Right lobe of liver (tissue), 6 donors: ENCODE data around the gene TOB2. TPM values are rescaled to one million over a fixed set of nuclear protein-coding genes. Genes with fewer than 3 reads are reported as not detected.
"Not testable (repeated sequence)": the region's sequence is repeated elsewhere in the genome, so short reads cannot be mapped to it uniquely, and the experiment has no call there.

Experiments
- ATAC-seq, 4 donors: fragments of 200-7000 bp; cut with Tn5 transposase; one replicate each; pipeline ENCODE4 v1.9.1; 2020; ENCODE audit warnings: mild to moderate bottlenecking in 4 of 4, moderate library complexity in 4 of 4
- DNase-seq, 3 donors: peaks; one replicate each; pipeline ENCODE4 v3.0.0-alpha.2; 2020
- H3K27ac ChIP-seq, 3 donors: fragments of 200-600 bp; one replicate each; pipeline ENCODE4 v1.8.0; 2022
- H3K27me3 ChIP-seq, 2 donors: fragments of 200-600 bp; one replicate each; pipeline ENCODE4 v1.8.0; 2022
- H3K36me3 ChIP-seq, 4 donors: fragments of 200-600 bp; sonication (generic) in 1 of 4; one replicate each; pipeline versions ENCODE4 v1.5.1 to v1.8.0; 2017 to 2022; ENCODE audit warnings: control low read depth in 1 of 4
- H3K4me1 ChIP-seq, 4 donors: fragments of 200-600 bp; sonication (generic) in 1 of 4; one replicate each; pipeline versions ENCODE4 v1.5.1 to v1.8.0; 2017 to 2022; ENCODE audit warnings: control low read depth in 1 of 4
- H3K4me3 ChIP-seq, 3 donors: fragments of 200-600 bp; one replicate each; pipeline ENCODE4 v1.8.0; 2022
- H3K9me3 ChIP-seq, 4 donors: fragments of 200-600 bp; sonication (generic) in 1 of 4; one replicate each; pipeline versions ENCODE4 v1.5.1 to v1.8.0; 2017 to 2022; ENCODE audit warnings: control low read depth in 1 of 4
- CTCF ChIP-seq, 4 donors: fragments of 200-600 bp in 3 of 4; fragments of 450-650 bp in 1 of 4; IDR thresholded peaks; one replicate each; pipeline versions ENCODE4 v1.5.1 to v1.8.0; 2016 to 2022; ENCODE audit warnings: antibody characterized with exemption in 4 of 4, mild to moderate bottlenecking in 2 of 4
- POLR2A ChIP-seq: fragments of 450-650 bp; IDR thresholded peaks from one replicate; pipeline ENCODE4 v1.6.1; 2017; ENCODE audit warnings: antibody characterized with exemption, mild to moderate bottlenecking
- WGBS: methylation state at CpG from one replicate; pipeline ENCODE4 v1.1.6; 2018; ENCODE audit warnings: low coverage, low lambda C conversion rate; ENCODE audit not compliant: insufficient coverage; ENCODE audit errors: missing lambda C conversion rate; 5-methylcytosine and 5-hydroxymethylcytosine counted together
- intact Hi-C, 2 donors: fragments of 100-400 bp; cut with DNase I; formaldehyde crosslinking; loops; one replicate each; pipeline versions ENCODE4 v1.11.2 to v1.14.1; 2022
- total RNA-seq, 6 experiments: library from RNA; depleted of rRNA in 2 of 6; stranded (reverse); fragments of >200 nt in 2 of 6; fragmentation: NEBNext Ultra II Directional in 3 of 6; extraction: Animal tissue kit (Norgen Biotek cat#: 25700) in 3 of 6; gene quantifications; one replicate each; pipeline versions ENCODE4 v1.1.0 to v1.2.4, GENCODE V29; 2016 to 2023
- donor health status: DM: no; HTN: yes; CAD: no.
- donor health status: DM: no; HTN: no; CAD: no.
- donor health status: DM: no; HTN: no; CAD: no.
- donor health status: DM: no; HTN: yes; CAD: no.
- donor health status: DM: no; HTN: yes; CAD: no.

TOB2 gene
- total RNA-seq, 6 experiments from 2014 or later = 11.6 to 33.4 (median 19.4) TPM

GRCh38 chr22:41403532-41404318, 42.9 kb downstream of the TOB2 start:
- H3K9me3 ChIP-seq = no peaks in the 10 kb centered on the region
- TF ChIP-seq CTCF (IDR thresholded peaks at IDR 0.05) = peak; percentile 97 to 98 (median 98)
- TF ChIP-seq POLR2A = no peak
- no peaks in the 10 kb centered on the region for H3K36me3 ChIP-seq
- peak overlapping the region in 2 of 3 donors; percentile 13 to 86 for H3K27ac ChIP-seq
- peak; percentile 91 to 95 (median 93) for ATAC-seq
- no peak overlapping the region for H3K4me3 ChIP-seq
- 14% methylated on average over 10 of the region's 18 CpGs for WGBS
- peaks cover 0 to 30% (median 8%) of the 10 kb centered on the region in 4 donors for H3K4me1 ChIP-seq
- DNase-seq = peak; percentile 84 to 95 (median 94)
- no peaks in the 10 kb centered on the region for H3K27me3 ChIP-seq
- intact Hi-C loops = no loop called here

- H3K9me3 ChIP-seq, ATAC-seq, DNase-seq, H3K4me3 ChIP-seq, H3K27me3 ChIP-seq, H3K36me3 ChIP-seq, intact Hi-C loops: not testable (repeated sequence)
- WGBS = 60% methylated on average over 1 of the region's 14 CpGs
- Histone ChIP-seq H3K4me1 (peaks cover 0 to 39% (median 12%) of the 10 kb centered on the region in 4 donors), H3K27ac (peak overlapping the region in 2 of 3 donors; percentile 84 to 86)
These were observed 43.8 kb downstream of the TOB2 start for GRCh38 chr22:41402851-41403250.

GRCh38 chr22:41401781-41402648, 44.6 kb downstream of the TOB2 start:
- intact Hi-C loops = no loop called here
- H3K9me3 ChIP-seq = no peaks in the 10 kb centered on the region
- H3K27me3 ChIP-seq = no peaks in the 10 kb centered on the region
- no peak overlapping the region for H3K4me3 ChIP-seq
- WGBS = 23% methylated on average over 12 of the region's 16 CpGs
- peaks cover 0 to 2% (median 0%) of the 10 kb centered on the region in 4 donors for H3K36me3 ChIP-seq
- DNase-seq (peak; percentile 85 to 93 (median 92)), ATAC-seq (peak; percentile 54 to 63 (median 54))
- H3K4me1 ChIP-seq = peaks cover 0 to 42% (median 15%) of the 10 kb centered on the region in 4 donors
- TF ChIP-seq CTCF (IDR thresholded peaks at IDR 0.05) = no peak
- no peak for TF ChIP-seq POLR2A
- peak overlapping the region in 2 of 3 donors; percentile 84 to 86 for H3K27ac ChIP-seq

- peak overlapping the region in 2 of 3 donors; percentile 92 to 93 for H3K27ac ChIP-seq
- intact Hi-C loops = no loop called here
- H3K9me3 ChIP-seq = no peaks in the 10 kb centered on the region
- TF ChIP-seq CTCF (IDR thresholded peaks at IDR 0.05) (no peak), POLR2A (no peak)
- peak overlapping the region in 1 of 3 donors; percentile 14 for H3K4me3 ChIP-seq
- H3K36me3 ChIP-seq = peaks cover 0 to 20% (median 13%) of the 10 kb centered on the region in 4 donors
- H3K4me1 ChIP-seq = peaks cover 0 to 69% (median 23%) of the 10 kb centered on the region in 4 donors
- DNase-seq (no peak), ATAC-seq (no peak)
- WGBS = 87% methylated on average over 7 of the region's 8 CpGs
- H3K27me3 ChIP-seq = no peaks in the 10 kb centered on the region
These were observed 47.7 kb downstream of the TOB2 start for GRCh38 chr22:41398921-41399320.
